ENCODE results near the gene STK32B.

- TF ChIP-seq TAF1 (IDR thresholded peaks at IDR 0.05; ENCODE audit: low read depth) (no peak), EGR1 (IDR thresholded peaks at IDR 0.05) (no peak), REST (IDR thresholded peaks at IDR 0.05; ENCODE audit: low read depth) (no peak)
Observed at GRCh38 chr4:5124876-5125275, 73.6 kb downstream of the STK32B start.

All from Ishikawa (cell line).